Chondrocyte (in vitro differentiated cells): Measurements from ENCODE around the gene TTC31. TPM values are rescaled to one million over a fixed set of nuclear protein-coding genes. Genes with fewer than 3 reads are reported as not detected.
"Not testable (repeated sequence)": the region's sequence is repeated elsewhere in the genome, so short reads cannot be mapped to it uniquely, and the experiment has no call there.

Experiments
- DNase-seq: peaks from one replicate; pipeline ENCODE4 v3.0.0; 2021; ENCODE audit warnings: mixed read lengths, low spot score
- H3K27ac Mint-ChIP-seq: one replicate; pipeline ENCODE4 v1.8.0; 2021; ENCODE audit warnings: mild to moderate bottlenecking, moderate library complexity, mixed read lengths; ENCODE audit not compliant: unreplicated experiment
- H3K27me3 Mint-ChIP-seq: 2 replicates; pipeline ENCODE4 v1.8.0; 2021; ENCODE audit warnings: low read depth, mixed read lengths
- H3K36me3 Mint-ChIP-seq: 2 replicates; pipeline ENCODE4 v1.8.0; 2021; ENCODE audit warnings: low read depth, mixed read lengths
- H3K4me1 Mint-ChIP-seq: 2 replicates; pipeline ENCODE4 v1.8.0; 2021; ENCODE audit warnings: low read depth, mild to moderate bottlenecking, mixed read lengths
- H3K4me3 Mint-ChIP-seq: one replicate; pipeline ENCODE4 v1.8.0; 2021; ENCODE audit warnings: mild to moderate bottlenecking, moderate library complexity, mixed read lengths; ENCODE audit not compliant: unreplicated experiment
- H3K9me3 Mint-ChIP-seq: 2 replicates; pipeline ENCODE4 v1.8.0; 2021; ENCODE audit warnings: low read depth, mixed read lengths
- CTCF ChIP-seq: fragments of 200-600 bp; sonication (generic); IDR thresholded peaks from 2 replicates; pipeline ENCODE4 v1.5.0; 2021; ENCODE audit warnings: antibody characterized with exemption, mild to moderate bottlenecking, moderate library complexity
- total RNA-seq: library from RNA; stranded (reverse); gene quantifications from 3 replicates; pipeline ENCODE4 v1.2.1, GENCODE V29; 2021

The TTC31 gene
- total RNA-seq, 1 donor from 2014 or later = 18.1 TPM

- Mint-ChIP-seq H3K4me1 (peaks cover 25% of the 10 kb centered on the region), H3K36me3 (peaks cover 15% of the 10 kb centered on the region), H3K27me3 (no peaks in the 10 kb centered on the region), H3K9me3 (no peaks in the 10 kb centered on the region), H3K27ac (peak overlapping the region; percentile 55), H3K4me3 (no peak overlapping the region)
- no peak for DNase-seq
- no peak for TF ChIP-seq CTCF
These were observed 8.4 kb upstream of the TTC31 start for GRCh38 chr2:74474481-74474880.

- no peak overlapping the region for H3K4me3 Mint-ChIP-seq
- DNase-seq = no peak
- no peaks in the 10 kb centered on the region for H3K9me3 Mint-ChIP-seq
- H3K36me3 Mint-ChIP-seq = peaks cover 15% of the 10 kb centered on the region
- H3K27ac Mint-ChIP-seq = peak overlapping the region; percentile 55
- peaks cover 25% of the 10 kb centered on the region for H3K4me1 Mint-ChIP-seq
- no peaks in the 10 kb centered on the region for H3K27me3 Mint-ChIP-seq
- TF ChIP-seq CTCF = peak; percentile 57
These were observed 8.0 kb upstream of the TTC31 start for GRCh38 chr2:74474899-74475298.

GRCh38 chr2:74481431-74481830 is 1.4 kb upstream of the TTC31 start:
- TF ChIP-seq CTCF = no peak
- Mint-ChIP-seq H3K27me3 (no peaks in the 10 kb centered on the region), H3K36me3 (peaks cover 9% of the 10 kb centered on the region), H3K4me3 (peak overlapping the region; percentile 95), H3K4me1 (peaks cover 28% of the 10 kb centered on the region), H3K9me3 (no peaks in the 10 kb centered on the region), H3K27ac (no peak overlapping the region)
- DNase-seq = no peak

GRCh38 chr2:74481961-74482800 is 700 bp upstream of the TTC31 start:
- Mint-ChIP-seq H3K27ac (peak overlapping the region; percentile 85), H3K9me3 (no peaks in the 10 kb centered on the region), H3K4me3 (peak overlapping the region; percentile 95), H3K27me3 (no peaks in the 10 kb centered on the region), H3K36me3 (peaks cover 11% of the 10 kb centered on the region), H3K4me1 (peaks cover 28% of the 10 kb centered on the region)
- DNase-seq = no peak
- no peak for TF ChIP-seq CTCF

- Mint-ChIP-seq H3K4me1 (peaks cover 28% of the 10 kb centered on the region), H3K27ac (peak overlapping the region; percentile 98), H3K4me3 (peak overlapping the region; percentile 95)
- not testable (repeated sequence) for H3K36me3 Mint-ChIP-seq, H3K27me3 Mint-ChIP-seq, H3K9me3 Mint-ChIP-seq, DNase-seq
These were observed 839 bp downstream of the TTC31 start for GRCh38 chr2:74483675-74484164.
